NCI-H146 treated with DMSO at 0.1 percent for 48 hours (cell line): Measurements from ENCODE around the gene RANBP2.

Experiments used
- DNase-seq: peaks from one replicate; lab custom pipeline; 2025; ENCODE audit not compliant: unreplicated experiment; lab: John Stamatoyannopoulos, UW

The RANBP2 gene

DNA sequence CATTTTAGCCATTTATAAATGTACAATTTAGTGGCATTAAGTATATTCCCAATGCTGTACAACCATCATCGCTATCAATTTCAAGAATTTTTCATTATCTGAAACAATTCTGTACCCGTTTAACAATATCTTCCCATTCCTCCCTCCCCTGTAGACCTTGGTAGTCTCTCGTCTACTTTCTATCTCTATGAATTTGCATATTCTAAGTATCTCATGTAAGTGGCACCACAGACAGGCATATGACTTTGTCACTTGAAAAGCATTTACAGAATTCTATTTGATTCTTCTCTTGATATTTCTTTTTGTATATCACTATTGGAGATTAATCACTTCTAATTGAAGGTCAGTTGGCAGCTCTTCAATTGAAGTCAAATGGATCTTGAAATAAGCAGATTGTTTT lies 115.3 kb downstream of the RANBP2 start:
- DNase-seq: no peak

- no peak for DNase-seq
These were observed 115.8 kb downstream of the RANBP2 start for GRCh38 chr2:108835040-108835439.
